NCI-H1092 (cell line): ENCODE data around the gene HOXA5.
A peak's percentile ranks its signal among the peaks of the same experiment; 100 is the strongest.

Source experiments
- DNase-seq: peaks from one replicate; lab custom pipeline; 2025; lab: John Stamatoyannopoulos, UW

The HOXA5 gene

GRCh38 chr7:27117887-27118491, 25.5 kb downstream of the HOXA5 start:
- no peak for DNase-seq

GRCh38 chr7:27116962-27117886, 26.3 kb downstream of the HOXA5 start:
- no peak for DNase-seq

- DNase-seq, result peak; percentile 20
These were observed 27.2 kb downstream of the HOXA5 start for GRCh38 chr7:27116031-27116961.

GRCh38 chr7:27115221-27116026, 28.1 kb downstream of the HOXA5 start:
- DNase-seq, result no peak

- no peak for DNase-seq
These were observed 28.6 kb downstream of the HOXA5 start for GRCh38 chr7:27114881-27115220.

- DNase-seq, result no peak
These were observed 29.3 kb downstream of the HOXA5 start for GRCh38 chr7:27113991-27114769.

- DNase-seq, result no peak
These were observed 30.2 kb downstream of the HOXA5 start for GRCh38 chr7:27112955-27113949.

GRCh38 chr7:27112361-27112760, 31.1 kb downstream of the HOXA5 start:
- DNase-seq, result no peak

- no peak for DNase-seq
These were observed 31.7 kb downstream of the HOXA5 start for GRCh38 chr7:27111751-27112277.

- DNase-seq, result no peak
These were observed 32.3 kb downstream of the HOXA5 start for GRCh38 chr7:27111042-27111750.

GRCh38 chr7:27110186-27111031, 33.1 kb downstream of the HOXA5 start:
- DNase-seq, result peak; percentile 28

GRCh38 chr7:27109466-27110185, 33.9 kb downstream of the HOXA5 start:
- DNase-seq, result no peak

- no peak for DNase-seq
These were observed 34.9 kb downstream of the HOXA5 start for GRCh38 chr7:27108390-27109127.

GRCh38 chr7:27107391-27108381, 35.8 kb downstream of the HOXA5 start:
- no peak for DNase-seq

GRCh38 chr7:27106901-27107240, 36.6 kb downstream of the HOXA5 start:
- no peak for DNase-seq
